ENCODE measurements around the gene KCNK2. TPM values are rescaled to one million over a fixed set of nuclear protein-coding genes. Genes with fewer than 3 reads are reported as not detected.

KCNK2 gene
- total RNA-seq, 1 experiment from 2014 or later = 1.3 TPM

GRCh38 chr1:215095524-215095923, 13.0 kb downstream of the KCNK2 start:
- DNase-seq (ENCODE audit: low read depth) = no peak

- DNase-seq (ENCODE audit: low read depth) = no peak
These were observed 19.0 kb downstream of the KCNK2 start for GRCh38 chr1:215101511-215101910.

GRCh38 chr1:215104283-215104682, 21.7 kb downstream of the KCNK2 start:
- DNase-seq (ENCODE audit: low read depth) = peak; percentile 12

GRCh38 chr1:215106067-215106466, 23.5 kb downstream of the KCNK2 start:
- DNase-seq (ENCODE audit: low read depth) = no peak

- no peak for DNase-seq (ENCODE audit: low read depth)
These were observed 26.6 kb downstream of the KCNK2 start for GRCh38 chr1:215109171-215109570.

- DNase-seq (ENCODE audit: low read depth) = no peak
These were observed 29.4 kb downstream of the KCNK2 start for GRCh38 chr1:215111916-215112315.

GRCh38 chr1:215113776-215114153, 31.2 kb downstream of the KCNK2 start:
- DNase-seq (ENCODE audit: low read depth) = peak; percentile 41

- peak; percentile 82 for DNase-seq (ENCODE audit: low read depth)
These were observed 31.8 kb downstream of the KCNK2 start for GRCh38 chr1:215114154-215114933.

GRCh38 chr1:215115760-215116159, 33.2 kb downstream of the KCNK2 start:
- no peak for DNase-seq (ENCODE audit: low read depth)

- no peak for DNase-seq (ENCODE audit: low read depth)
These were observed 35.5 kb downstream of the KCNK2 start for GRCh38 chr1:215118081-215118480.

GRCh38 chr1:215119056-215119455, 36.5 kb downstream of the KCNK2 start:
- no peak for DNase-seq (ENCODE audit: low read depth)

GRCh38 chr1:215119719-215120365, 37.3 kb downstream of the KCNK2 start:
- DNase-seq (ENCODE audit: low read depth) = no peak

- no peak for DNase-seq (ENCODE audit: low read depth)
These were observed 46.0 kb downstream of the KCNK2 start for GRCh38 chr1:215128504-215128903.

GRCh38 chr1:215131291-215131690, 48.8 kb downstream of the KCNK2 start:
- no peak for DNase-seq (ENCODE audit: low read depth)

- DNase-seq (ENCODE audit: low read depth) = no peak
These were observed 49.6 kb downstream of the KCNK2 start for GRCh38 chr1:215132156-215132555.

- DNase-seq (ENCODE audit: low read depth) = no peak
These were observed 51.0 kb downstream of the KCNK2 start for GRCh38 chr1:215133532-215133931.

- no peak for DNase-seq (ENCODE audit: low read depth)
These were observed 55.4 kb downstream of the KCNK2 start for GRCh38 chr1:215137985-215138384.

- DNase-seq (ENCODE audit: low read depth) = no peak
These were observed 57.6 kb downstream of the KCNK2 start for GRCh38 chr1:215140135-215140534.

- DNase-seq (ENCODE audit: low read depth) = no peak
These were observed 58.9 kb downstream of the KCNK2 start for GRCh38 chr1:215141460-215141859.

- no peak for DNase-seq (ENCODE audit: low read depth)
These were observed 61.0 kb downstream of the KCNK2 start for GRCh38 chr1:215143497-215143896.

- peak; percentile 9 for DNase-seq (ENCODE audit: low read depth)
These were observed 63.9 kb downstream of the KCNK2 start for GRCh38 chr1:215146240-215146975.

GRCh38 chr1:215147024-215147423, 64.5 kb downstream of the KCNK2 start:
- DNase-seq (ENCODE audit: low read depth) = no peak
